GM12874 (cell line): ENCODE measurements around the gene CRTC1.

Source experiments
- CTCF ChIP-seq: IDR thresholded peaks from 2 replicates; pipeline ENCODE4 v1.5.1; 2011; ENCODE audit warnings: low read depth, mild to moderate bottlenecking, control low read depth, low read length, moderate library complexity; ENCODE audit not compliant: insufficient read depth

Gene CRTC1

GRCh38 chr19:18745012-18745735 lies 61.7 kb downstream of the CRTC1 start:
- no peak for TF ChIP-seq CTCF

- no peak for TF ChIP-seq CTCF
These were observed 62.5 kb downstream of the CRTC1 start for GRCh38 chr19:18745931-18746330.

GRCh38 chr19:18746401-18747325 lies 63.2 kb downstream of the CRTC1 start:
- no peak for TF ChIP-seq CTCF

- no peak for TF ChIP-seq CTCF
These were observed 66.1 kb downstream of the CRTC1 start for GRCh38 chr19:18749362-18750231.

DNA sequence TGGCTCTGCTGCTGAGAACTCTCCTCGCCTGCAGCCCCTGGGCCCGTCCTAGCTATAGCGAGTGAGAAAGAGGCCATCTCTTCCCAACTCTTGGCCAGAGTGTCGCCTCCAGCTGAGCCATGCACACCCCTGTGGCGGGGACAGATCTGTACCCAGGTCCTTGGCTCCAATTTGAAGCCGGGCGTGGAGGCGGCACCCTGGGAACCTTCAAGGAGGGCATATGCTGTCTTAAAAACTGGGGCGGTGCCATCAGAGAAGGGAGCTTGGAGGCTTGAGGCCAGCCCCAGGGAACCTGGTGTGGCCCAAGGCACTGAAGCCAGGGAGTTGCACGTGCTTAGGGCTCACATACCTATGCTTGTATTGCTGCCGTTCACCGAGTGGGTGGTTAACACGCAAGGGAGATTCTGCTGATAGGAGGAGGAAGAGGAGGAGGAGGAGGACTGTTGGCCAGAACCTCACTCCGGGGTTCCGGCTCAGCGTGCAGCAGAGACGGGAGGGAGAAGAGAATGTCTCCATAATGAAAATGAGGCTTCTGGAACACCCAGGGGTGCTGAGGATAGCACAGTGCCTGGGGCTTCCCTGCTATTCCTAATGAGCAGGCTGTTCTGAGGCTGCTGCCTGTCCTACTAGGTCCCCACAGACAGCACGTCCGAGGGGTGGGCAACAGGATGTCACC lies 67.0 kb downstream of the CRTC1 start:
- TF ChIP-seq CTCF: no peak

- no peak for TF ChIP-seq CTCF
These were observed 68.1 kb downstream of the CRTC1 start for GRCh38 chr19:18751571-18751970.
